H1 (cell line): ENCODE measurements around the gene PARM1. TPM values are rescaled to one million over a fixed set of nuclear protein-coding genes. Genes with fewer than 3 reads are reported as not detected.
A peak's percentile ranks its signal among the peaks of the same experiment; 100 is the strongest.

ENCODE experiments used
- ATF3 ChIP-seq: IDR thresholded peaks from 2 replicates; pipeline ENCODE4 v1.6.1; 2011; ENCODE audit warnings: low read depth, mild to moderate bottlenecking, low read length; ENCODE audit not compliant: insufficient read depth
- CHD1 ChIP-seq: IDR thresholded peaks from 2 replicates; pipeline ENCODE4 v1.6.1; 2012; ENCODE audit warnings: low read depth, low read length, improper control_type of control experiment
- CHD2 ChIP-seq: IDR thresholded peaks from 2 replicates; pipeline ENCODE4 v1.6.1; 2012; ENCODE audit warnings: low read length, improper control_type of control experiment
- CHD7 ChIP-seq: fragments of 300-600 bp; sonication (generic); IDR thresholded peaks from 2 replicates; pipeline ENCODE4 v1.7.1; 2012; ENCODE audit warnings: low read length, moderate library complexity, mild to moderate bottlenecking, inconsistent platforms; ENCODE audit not compliant: insufficient replicate concordance
- CTBP2 ChIP-seq: IDR thresholded peaks from 2 replicates; pipeline ENCODE4 v1.7.0; 2011; ENCODE audit warnings: borderline replicate concordance, mild to moderate bottlenecking, moderate library complexity, mixed read lengths, low read length; ENCODE audit not compliant: insufficient read depth, insufficient read length
- HDAC2 ChIP-seq, 2 experiments: fragments of 300-600 bp in 1 of 2; sonication (generic) in 1 of 2; IDR thresholded peaks; 2 replicates each; pipeline ENCODE4 v1.6.1; 2011 to 2012; ENCODE audit warnings: low read depth in 2 of 2, low read length in 2 of 2, mild to moderate bottlenecking in 2 of 2, moderate library complexity in 2 of 2, borderline replicate concordance in 1 of 2, inconsistent platforms in 1 of 2
- KDM4A ChIP-seq: IDR thresholded peaks from one replicate; pipeline ENCODE4 v1.7.1; 2012; ENCODE audit warnings: low read depth, mild to moderate bottlenecking, moderate library complexity, low read length, inconsistent platforms; ENCODE audit not compliant: severe bottlenecking
- POLR2A ChIP-seq, 2 experiments: IDR thresholded peaks; 1 replicate in 1 of 2; 2 replicates in 1 of 2; pipeline ENCODE4 v1.6.1; 2011; ENCODE audit warnings: low read depth in 2 of 2, low read length in 2 of 2, mild to moderate bottlenecking in 2 of 2; ENCODE audit errors: control extremely low read depth in 1 of 2
- POLR2AphosphoS5 ChIP-seq: IDR thresholded peaks from 2 replicates; pipeline ENCODE4 v1.6.1; 2011; ENCODE audit warnings: low read depth, low read length
- polyA plus RNA-seq, 7 experiments: library from polyadenylated mRNA; depleted of rRNA in 3 of 7; stranded (reverse) in 5 of 7; unstranded in 2 of 7; fragments of >200 nt in 5 of 7; fragments of 200-250 nt in 2 of 7; gene quantifications; 1 replicate in 5 of 7; 2 replicates in 1 of 7; 4 replicates in 1 of 7; pipeline versions ENCODE4 v1.2.1 to v1.2.3, GENCODE V29; 2011 to 2013; ENCODE audit warnings: missing spikeins in 2 of 7, mixed read lengths in 2 of 7
- total RNA-seq: library from RNA; stranded (reverse); fragmentation: NEBNext Ultra II Directional; extraction: Animal tissue kit (Norgen Biotek cat#: 25700); gene quantifications from 2 replicates; pipeline ENCODE4 v1.2.1, GENCODE V29; 2021

Gene PARM1
- total and polyA plus RNA-seq, 2 of the 8 experiments (the other 6 are each of a cell fraction or from before 2014, with no cell fraction given): 2.0 to 5.3 TPM

- TF ChIP-seq CTBP2: no peak
- no peak for TF ChIP-seq HDAC2 (IDR thresholded peaks at IDR 0.05; ENCODE audit: borderline replicate concordance in 1 of 2, low read depth in 2 of 2, low read length in 2 of 2)
- TF ChIP-seq CHD1: no peak
- TF ChIP-seq CHD7: no peak
- TF ChIP-seq POLR2AphosphoS5: peak; percentile 47; the same call in 1 of the 2 replicates
- peak in 1 of 2 experiments; percentile 40; a peak in 1 of 3 replicates for TF ChIP-seq POLR2A (IDR thresholded peaks at IDR 0.05; ENCODE audit: control extremely low read depth in 1 of 2, low read depth in 2 of 2, low read length in 2 of 2)
- no peak for TF ChIP-seq ATF3
- no peak for TF ChIP-seq CHD2
- peak; percentile 95 for TF ChIP-seq KDM4A
Measured at GRCh38 chr4:74932832-74933561, at the start of gene PARM1 (continued).
